Glomerular endothelial cell (primary cell): ENCODE results near the gene MCF2L. TPM values are rescaled to one million over a fixed set of nuclear protein-coding genes. Genes with fewer than 3 reads are reported as not detected.

Experiments used
- DNase-seq: peaks from one replicate; pipeline ENCODE4 v3.0.0-alpha.2; 2011; ENCODE audit warnings: low read depth, low spot score; ENCODE audit errors: extremely low read depth
- total RNA-seq: library from RNA; depleted of rRNA; stranded (reverse); fragments of >200 nt; gene quantifications from 2 replicates; pipeline ENCODE4 v1.2.3, GENCODE V29; 2015

Gene MCF2L
- total RNA-seq, 1 donor from 2014 or later: 23.4 TPM

- DNase-seq: no peak
Measured at GRCh38 chr13:112977091-112977490, 8.1 kb downstream of the MCF2L start.

- DNase-seq: no peak
Measured at GRCh38 chr13:112977525-112977924, 8.5 kb downstream of the MCF2L start.

- no peak for DNase-seq
Measured at GRCh38 chr13:112978561-112979405, 9.8 kb downstream of the MCF2L start.

GRCh38 chr13:112979406-112979902, 10.4 kb downstream of the MCF2L start:
- DNase-seq: no peak

GRCh38 chr13:112980434-112980833, 11.4 kb downstream of the MCF2L start:
- DNase-seq: no peak

GRCh38 chr13:112981451-112981850, 12.4 kb downstream of the MCF2L start:
- no peak for DNase-seq

GRCh38 chr13:112982281-112983041, 13.4 kb downstream of the MCF2L start:
- DNase-seq: no peak

GRCh38 chr13:112983042-112983305, 14.0 kb downstream of the MCF2L start:
- no peak for DNase-seq

- DNase-seq: no peak
Measured at GRCh38 chr13:112983428-112984196, 14.6 kb downstream of the MCF2L start.

GRCh38 chr13:112984501-112984900, 15.5 kb downstream of the MCF2L start:
- DNase-seq: no peak

GRCh38 chr13:112984954-112985802, 16.2 kb downstream of the MCF2L start:
- no peak for DNase-seq

GRCh38 chr13:112985803-112986408, 16.9 kb downstream of the MCF2L start:
- no peak for DNase-seq

GRCh38 chr13:112986470-112986869, 17.5 kb downstream of the MCF2L start:
- DNase-seq: no peak

- DNase-seq: no peak
Measured at GRCh38 chr13:112986946-112987681, 18.1 kb downstream of the MCF2L start.

GRCh38 chr13:112987682-112988024, 18.6 kb downstream of the MCF2L start:
- DNase-seq: no peak

GRCh38 chr13:112990783-112991182, 21.8 kb downstream of the MCF2L start:
- no peak for DNase-seq

GRCh38 chr13:112991609-112992008, 22.6 kb downstream of the MCF2L start:
- DNase-seq: no peak

GRCh38 chr13:112992931-112993680, 24.1 kb downstream of the MCF2L start:
- DNase-seq: no peak
